K562 (cell line): ENCODE measurements around the gene POU3F1. TPM values are rescaled to one million over a fixed set of nuclear protein-coding genes. Genes with fewer than 3 reads are reported as not detected.

Source experiments
- DNMT1 ChIP-seq: fragments of 450-650 bp; IDR thresholded peaks from 2 replicates; pipeline ENCODE4 v1.6.1; 2016; ENCODE audit warnings: antibody characterized with exemption, mild to moderate bottlenecking
- EHMT2 ChIP-seq: fragments of 450-650 bp; IDR thresholded peaks from 2 replicates; pipeline ENCODE4 v1.6.1; 2018; ENCODE audit warnings: antibody characterized with exemption
- IRF2 ChIP-seq: sonication (generic); formaldehyde crosslinking; IDR thresholded peaks from 2 replicates; pipeline ENCODE4 v1.8.1; 2022; ENCODE audit warnings: mild to moderate bottlenecking, missing genetic modification reagents
- MGA ChIP-seq: fragments of 450-650 bp; IDR thresholded peaks from 2 replicates; pipeline ENCODE4 v1.6.1; 2016; ENCODE audit warnings: mild to moderate bottlenecking, moderate library complexity
- POLR2B ChIP-seq: fragments of 450-650 bp; IDR thresholded peaks from 2 replicates; pipeline ENCODE4 v1.6.1; 2018; ENCODE audit warnings: low read depth; ENCODE audit not compliant: partially characterized antibody
- RBFOX2 ChIP-seq: fragments of 200-400 bp; formaldehyde crosslinking; IDR thresholded peaks from 2 replicates; pipeline ENCODE4 v1.6.1; 2017; ENCODE audit warnings: low read depth, mild to moderate bottlenecking, low read length, moderate library complexity
- RBM25 ChIP-seq: fragments of 200-400 bp; formaldehyde crosslinking; IDR thresholded peaks from 2 replicates; pipeline ENCODE4 v1.6.1; 2018; ENCODE audit warnings: low read length, low read depth, moderate library complexity; ENCODE audit not compliant: severe bottlenecking
- RHOXF2B ChIP-seq: fragments of 250-450 bp; sonication (Bioruptor Pico); conservative IDR thresholded peaks from 2 replicates; pipeline ENCODE4 v1.5.1; 2021
- SAP30 ChIP-seq: fragments of 200-600 bp; sonication (generic); IDR thresholded peaks from 2 replicates; pipeline ENCODE4 v1.6.1; 2012; ENCODE audit warnings: borderline replicate concordance, low read depth, mild to moderate bottlenecking, moderate library complexity, low read length, control low read depth, inconsistent platforms; ENCODE audit not compliant: insufficient read depth, poor library complexity, severe bottlenecking
- SMARCA5 ChIP-seq: fragments of 450-650 bp; IDR thresholded peaks from 2 replicates; pipeline ENCODE4 v1.6.1; 2016
- ZNF347 ChIP-seq: fragments of 450-650 bp; formaldehyde crosslinking; IDR thresholded peaks from 2 replicates; pipeline ENCODE4 v1.4.0; 2020; ENCODE audit warnings: low read depth, mild to moderate bottlenecking, moderate library complexity
- ZNF76 ChIP-seq: fragments of 250-450 bp; sonication (Bioruptor Pico); IDR thresholded peaks from 2 replicates; pipeline ENCODE4 v1.4.0; 2020; ENCODE audit warnings: mild to moderate bottlenecking, moderate library complexity, borderline replicate concordance
- polyA plus RNA-seq, 8 experiments: library from polyadenylated mRNA; depleted of rRNA in 4 of 8; stranded (reverse) in 5 of 8; unstranded in 3 of 8; fragments of >200 nt; fragmentation: Nextera tagmentation in 2 of 8; fragmentation: Illumina TruSeq in 1 of 8; extraction: Ambion mirVana in 2 of 8; extraction: Trizol in 1 of 8; gene quantifications; 2 replicates each; pipeline versions ENCODE4 v1.2.1 to v1.2.3, GENCODE V29; 2011 to 2014; ENCODE audit warnings: inconsistent platforms in 1 of 8, missing spikeins in 1 of 8
- total RNA-seq, 7 experiments: library from RNA; depleted of rRNA in 6 of 7; stranded (reverse); fragments of >200 nt in 6 of 7; fragmentation: Illumina TruSeq in 2 of 7; extraction: Trizol in 2 of 7; gene quantifications; 2 replicates each; pipeline versions ENCODE4 v1.2.1 to v1.2.3, GENCODE V29; 2011 to 2021; ENCODE audit warnings: low replicate concordance in 1 of 7
- TF ChIP-seq, protein P1 (sequence below): sonication (generic); formaldehyde crosslinking; IDR thresholded peaks from 2 replicates; pipeline ENCODE4 v1.8.0; 2022; ENCODE audit warnings: missing genetic modification reagents, mild to moderate bottlenecking, borderline replicate concordance
- TF ChIP-seq, protein P2 (sequence below): fragments of 250-450 bp; sonication (Bioruptor Pico); IDR thresholded peaks from 2 replicates; pipeline ENCODE4 v1.5.0; 2020; ENCODE audit warnings: mild to moderate bottlenecking

Gene POU3F1
- total and polyA plus RNA-seq, 9 of the 15 experiments (the other 6 are each of a cell fraction or from before 2014, with no cell fraction given): 0.09 TPM; not detected in 8

GRCh38 chr1:38004284-38005108 is 42.1 kb downstream of the POU3F1 start (continued):
- TF ChIP-seq MGA (no peak), EHMT2 (0 out of 2 replicates have a peak, but pooled peaks have one; percentile 39), POLR2B (peak; percentile 41), SMARCA5 (peak; percentile 43; the same call in 1 of the 2 replicates), SAP30 (peak; percentile 37), ZNF347 (CRISPR knock-in tag) (no peak), RBFOX2 (peak; percentile 61), IRF2 (CRISPR knock-in tag) (no peak), DNMT1 (no peak), RHOXF2B (CRISPR knock-in tag) (no peak), RBM25 (no peak), ZNF76 (no peak)
- TF ChIP-seq, protein P1, sequence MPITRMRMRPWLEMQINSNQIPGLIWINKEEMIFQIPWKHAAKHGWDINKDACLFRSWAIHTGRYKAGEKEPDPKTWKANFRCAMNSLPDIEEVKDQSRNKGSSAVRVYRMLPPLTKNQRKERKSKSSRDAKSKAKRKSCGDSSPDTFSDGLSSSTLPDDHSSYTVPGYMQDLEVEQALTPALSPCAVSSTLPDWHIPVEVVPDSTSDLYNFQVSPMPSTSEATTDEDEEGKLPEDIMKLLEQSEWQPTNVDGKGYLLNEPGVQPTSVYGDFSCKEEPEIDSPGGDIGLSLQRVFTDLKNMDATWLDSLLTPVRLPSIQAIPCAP (CRISPR knock-in tag): no peak
- TF ChIP-seq, protein P2, sequence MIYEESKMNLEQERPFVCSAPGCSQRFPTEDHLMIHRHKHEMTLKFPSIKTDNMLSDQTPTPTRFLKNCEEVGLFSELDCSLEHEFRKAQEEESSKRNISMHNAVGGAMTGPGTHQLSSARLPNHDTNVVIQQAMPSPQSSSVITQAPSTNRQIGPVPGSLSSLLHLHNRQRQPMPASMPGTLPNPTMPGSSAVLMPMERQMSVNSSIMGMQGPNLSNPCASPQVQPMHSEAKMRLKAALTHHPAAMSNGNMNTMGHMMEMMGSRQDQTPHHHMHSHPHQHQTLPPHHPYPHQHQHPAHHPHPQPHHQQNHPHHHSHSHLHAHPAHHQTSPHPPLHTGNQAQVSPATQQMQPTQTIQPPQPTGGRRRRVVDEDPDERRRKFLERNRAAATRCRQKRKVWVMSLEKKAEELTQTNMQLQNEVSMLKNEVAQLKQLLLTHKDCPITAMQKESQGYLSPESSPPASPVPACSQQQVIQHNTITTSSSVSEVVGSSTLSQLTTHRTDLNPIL (CRISPR knock-in tag): no peak
